ENCODE results near the gene LRRC8C. TPM values are rescaled to one million over a fixed set of nuclear protein-coding genes. Genes with fewer than 3 reads are reported as not detected.

The LRRC8C gene
- total and polyA plus RNA-seq, 2 experiments from 2014 or later, result 0.89 to 3.9 TPM

- H3K4me1 Mint-ChIP-seq, result no peaks in the 10 kb centered on the region
Measured at GRCh38 chr1:89666640-89667039, 33.7 kb downstream of the LRRC8C start.

More at GRCh38 chr1:89666640-89667039, 33.7 kb downstream of the LRRC8C start:
- H3F3A ChIP-seq (replicated peaks; ENCODE audit: low read depth), result no peaks in the 10 kb centered on the region
- DNase-seq (ENCODE audit: low spot score) (no peak), ATAC-seq (no peak)
- no peak overlapping the region for H2AFZ ChIP-seq
- no peak for TF ChIP-seq CREB1 (CRISPR knock-in tag; IDR thresholded peaks at IDR 0.05; ENCODE audit: low read depth)
- TF ChIP-seq JUNB (IDR thresholded peaks at IDR 0.05; ENCODE audit: unreplicated experiment), result no peak
- no peak for TF ChIP-seq ZNF331 (CRISPR knock-in tag; IDR thresholded peaks at IDR 0.05; ENCODE audit: low read depth)
- TF ChIP-seq NANOG (IDR thresholded peaks at IDR 0.05; ENCODE audit: borderline replicate concordance), result no peak
- TF ChIP-seq POLR2AphosphoS5 (IDR thresholded peaks at IDR 0.05; ENCODE audit: low read depth), result no peak
- TF ChIP-seq ZNF462 (CRISPR knock-in tag; IDR thresholded peaks at IDR 0.05), result no peak
- TF ChIP-seq ETS1 (IDR thresholded peaks at IDR 0.05), result no peak
- TF ChIP-seq ZNF114 (CRISPR knock-in tag; IDR thresholded peaks at IDR 0.05), result no peak
- no peak for TF ChIP-seq EZH2 (IDR thresholded peaks at IDR 0.05; ENCODE audit: low read depth, unreplicated experiment)
- TF ChIP-seq EZH2phosphoT487 (IDR thresholded peaks at IDR 0.05; ENCODE audit: unreplicated experiment), result no peak
- TF ChIP-seq STAT1 (IDR thresholded peaks at IDR 0.05; ENCODE audit: unreplicated experiment), result no peak
- no peak for TF ChIP-seq CTCF (conservative IDR thresholded peaks at IDR 0.05; ENCODE audit: low read depth in 2 of 2)
- TF ChIP-seq REST (IDR thresholded peaks at IDR 0.05; ENCODE audit: unreplicated experiment), result no peak
- H3K79me2 ChIP-seq (replicated peaks; ENCODE audit: insufficient read depth), result no peaks in the 10 kb centered on the region
- no peaks in the 10 kb centered on the region for H3K9me2 ChIP-seq (ENCODE audit: insufficient read depth)
- no peaks in the 10 kb centered on the region for H3K36me3 ChIP-seq (ENCODE audit: insufficient read depth)
- H3K27ac ChIP-seq (ENCODE audit: low read depth), result no peak overlapping the region
- H3K9me3 Mint-ChIP-seq, result peaks cover 14% of the 10 kb centered on the region; the same call in 2 of the 3 replicates
- no peaks in the 10 kb centered on the region for H3K4me1 ChIP-seq (ENCODE audit: insufficient read depth)
- no peak overlapping the region for H3K4me3 Mint-ChIP-seq
- H4K20me1 ChIP-seq (replicated peaks; ENCODE audit: insufficient read depth), result no peaks in the 10 kb centered on the region
- H3K27ac Mint-ChIP-seq, result no peak overlapping the region
- no peak overlapping the region for H3K4me3 ChIP-seq
- H3K27me3 Mint-ChIP-seq (ENCODE audit: insufficient read depth, low read depth, poor library complexity), result no peaks in the 10 kb centered on the region
- no peak overlapping the region for H3K4me2 ChIP-seq
- no peaks in the 10 kb centered on the region for H3K27me3 ChIP-seq (ENCODE audit: insufficient read depth)
- H3K36me3 Mint-ChIP-seq (ENCODE audit: low read depth), result peaks cover 3% of the 10 kb centered on the region; the same call in 1 of the 3 replicates

Measured in GM23338 (cell line).